ENCODE data around the gene INCA1. TPM values are rescaled to one million over a fixed set of nuclear protein-coding genes. Genes with fewer than 3 reads are reported as not detected.
A peak's percentile ranks its signal among the peaks of the same experiment; 100 is the strongest.

Gene INCA1
- total RNA-seq, 1 experiment from 2014 or later: 1.1 TPM

- DNase-seq (ENCODE audit: low read depth in 1 of 2, low spot score in 2 of 2): no peak
- H3K9me3 ChIP-seq (replicated peaks): no peaks in the 10 kb centered on the region
- peaks cover 55% of the 10 kb centered on the region for H3K4me1 ChIP-seq (replicated peaks)
- H3K4me3 ChIP-seq: peak overlapping the region; percentile 92
- H3K27ac ChIP-seq: no peak overlapping the region
- no peaks in the 10 kb centered on the region for H3K27me3 ChIP-seq (replicated peaks)
- peaks cover 72% of the 10 kb centered on the region for H3K36me3 ChIP-seq
Observed at GRCh38 chr17:4945944-4946280, 51.4 kb downstream of the INCA1 start.

- Histone ChIP-seq H3K27ac (peak overlapping the region; percentile 50), H3K9me3 (replicated peaks) (no peaks in the 10 kb centered on the region), H3K27me3 (replicated peaks) (no peaks in the 10 kb centered on the region), H3K4me3 (peak overlapping the region; percentile 92), H3K36me3 (peaks cover 76% of the 10 kb centered on the region), H3K4me1 (replicated peaks) (peaks cover 54% of the 10 kb centered on the region)
- DNase-seq (ENCODE audit: low read depth in 1 of 2, low spot score in 2 of 2): peak; percentile 76 to 92
Observed at GRCh38 chr17:4945176-4945943, 52.0 kb downstream of the INCA1 start.

- no peaks in the 10 kb centered on the region for H3K27me3 ChIP-seq (replicated peaks)
- no peak for DNase-seq (ENCODE audit: low read depth in 1 of 2, low spot score in 2 of 2)
- H3K9me3 ChIP-seq (replicated peaks): no peaks in the 10 kb centered on the region
- H3K4me1 ChIP-seq (replicated peaks): peaks cover 48% of the 10 kb centered on the region
- no peak overlapping the region for H3K4me3 ChIP-seq
- peak overlapping the region; percentile 50 for H3K27ac ChIP-seq
- peaks cover 76% of the 10 kb centered on the region for H3K36me3 ChIP-seq
Observed at GRCh38 chr17:4944554-4945175, 52.7 kb downstream of the INCA1 start.

- H3K27me3 ChIP-seq (replicated peaks): no peaks in the 10 kb centered on the region
- H3K36me3 ChIP-seq: peaks cover 76% of the 10 kb centered on the region
- peaks cover 43% of the 10 kb centered on the region for H3K4me1 ChIP-seq (replicated peaks)
- no peak overlapping the region for H3K27ac ChIP-seq
- H3K9me3 ChIP-seq (replicated peaks): no peaks in the 10 kb centered on the region
- H3K4me3 ChIP-seq: no peak overlapping the region
- DNase-seq (ENCODE audit: low read depth in 1 of 2, low spot score in 2 of 2): no peak
Observed at GRCh38 chr17:4944163-4944553, 53.2 kb downstream of the INCA1 start.

- Histone ChIP-seq H3K27me3 (replicated peaks) (no peaks in the 10 kb centered on the region), H3K9me3 (replicated peaks) (no peaks in the 10 kb centered on the region), H3K4me3 (no peak overlapping the region), H3K27ac (no peak overlapping the region), H3K4me1 (replicated peaks) (peaks cover 43% of the 10 kb centered on the region), H3K36me3 (peaks cover 82% of the 10 kb centered on the region)
- no peak for DNase-seq (ENCODE audit: low read depth in 1 of 2, low spot score in 2 of 2)
Observed at GRCh38 chr17:4942760-4943508, 54.4 kb downstream of the INCA1 start.

GRCh38 chr17:4941319-4941610 lies 56.1 kb downstream of the INCA1 start:
- H3K27me3 ChIP-seq (replicated peaks): no peaks in the 10 kb centered on the region
- no peak for DNase-seq (ENCODE audit: low read depth in 1 of 2, low spot score in 2 of 2)
- no peaks in the 10 kb centered on the region for H3K9me3 ChIP-seq (replicated peaks)
- peaks cover 41% of the 10 kb centered on the region for H3K4me1 ChIP-seq (replicated peaks)
- H3K4me3 ChIP-seq: peak overlapping the region; percentile 59
- H3K36me3 ChIP-seq: peaks cover 75% of the 10 kb centered on the region
- no peak overlapping the region for H3K27ac ChIP-seq

GRCh38 chr17:4940555-4941318 lies 56.6 kb downstream of the INCA1 start:
- no peak for DNase-seq (ENCODE audit: low read depth in 1 of 2, low spot score in 2 of 2)
- H3K27ac ChIP-seq: peak overlapping the region; percentile 79
- peaks cover 37% of the 10 kb centered on the region for H3K4me1 ChIP-seq (replicated peaks)
- H3K36me3 ChIP-seq: peaks cover 69% of the 10 kb centered on the region
- H3K4me3 ChIP-seq: peak overlapping the region; percentile 59
- H3K27me3 ChIP-seq (replicated peaks): no peaks in the 10 kb centered on the region
- H3K9me3 ChIP-seq (replicated peaks): no peaks in the 10 kb centered on the region

- Histone ChIP-seq H3K27me3 (replicated peaks) (no peaks in the 10 kb centered on the region), H3K4me1 (replicated peaks) (peaks cover 29% of the 10 kb centered on the region), H3K27ac (peak within 1 kb of the TSS; percentile 79), H3K9me3 (replicated peaks) (no peaks in the 10 kb centered on the region), H3K36me3 (peaks cover 62% of the 10 kb centered on the region), H3K4me3 (peak within 1 kb of the TSS; percentile 59)
- peak; percentile 97 to 99 for DNase-seq (ENCODE audit: low read depth in 1 of 2, low spot score in 2 of 2)
Observed at GRCh38 chr17:4939796-4940554, 57.3 kb downstream of the INCA1 start, which contains the start of the genes RNF167 and SLC25A11. TSS of gene RNF167 (plus strand) at chr17:4940268. CDS start at chr17:4940910, 642 bp downstream. TSS of gene SLC25A11 (minus strand) at chr17:4940046. CDS start at chr17:4939910, 136 bp downstream.

GRCh38 chr17:4939546-4939795 lies 57.9 kb downstream of the INCA1 start:
- Histone ChIP-seq H3K9me3 (replicated peaks) (no peaks in the 10 kb centered on the region), H3K27me3 (replicated peaks) (no peaks in the 10 kb centered on the region), H3K4me3 (peak overlapping the region; percentile 59), H3K36me3 (peaks cover 57% of the 10 kb centered on the region), H3K27ac (no peak overlapping the region), H3K4me1 (replicated peaks) (peaks cover 26% of the 10 kb centered on the region)
- DNase-seq (ENCODE audit: low read depth in 1 of 2, low spot score in 2 of 2): no peak

GRCh38 chr17:4938688-4939545 lies 58.4 kb downstream of the INCA1 start:
- Histone ChIP-seq H3K27me3 (replicated peaks) (no peaks in the 10 kb centered on the region), H3K4me1 (replicated peaks) (peaks cover 28% of the 10 kb centered on the region), H3K36me3 (peaks cover 51% of the 10 kb centered on the region), H3K9me3 (replicated peaks) (no peaks in the 10 kb centered on the region), H3K27ac (no peak overlapping the region), H3K4me3 (peak overlapping the region; percentile 59)
- peak in 1 of 2 experiments; percentile 14 for DNase-seq (ENCODE audit: low read depth in 1 of 2, low spot score in 2 of 2)

Data from SJSA1 (cell line).